Left kidney (tissue), 2 donors: ENCODE results near the gene NCEH1. TPM values are rescaled to one million over a fixed set of nuclear protein-coding genes. Genes with fewer than 3 reads are reported as not detected.
"Not testable (repeated sequence)": the region's sequence is repeated elsewhere in the genome, so short reads cannot be mapped to it uniquely, and the experiment has no call there.

Source experiments
- DNase-seq: peaks from one replicate; pipeline ENCODE4 v3.0.0-alpha.2; 2013
- polyA plus RNA-seq: library from polyadenylated mRNA; unstranded; fragments of 120-200 nt; gene quantifications from one replicate; pipeline ENCODE4 v1.2.1, GENCODE V29; 2013; ENCODE audit not compliant: insufficient read length

NCEH1 gene
- polyA plus RNA-seq, 1 donor: 5.3 TPM

DNA sequence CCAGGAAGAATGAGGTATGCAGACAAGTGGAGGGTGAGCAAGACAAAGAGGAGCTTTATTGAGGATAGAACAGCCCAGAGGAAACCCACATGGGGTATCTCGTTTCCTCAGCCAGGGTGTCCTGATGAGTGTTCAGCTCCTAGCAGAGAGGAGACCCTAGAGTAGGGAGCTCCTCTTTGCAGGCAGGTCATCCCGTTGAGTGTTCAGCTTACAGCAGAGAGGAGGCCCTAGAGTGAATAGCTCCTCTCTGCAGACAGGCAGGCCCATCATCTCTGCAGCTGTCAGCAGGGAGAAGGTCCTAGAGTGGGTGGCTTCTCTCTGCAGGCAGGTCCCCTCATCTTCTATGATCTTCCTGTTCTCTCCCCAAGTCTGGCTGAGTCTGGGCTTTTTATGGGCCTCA lies 97.0 kb downstream of the NCEH1 start:
- no peak for DNase-seq

DNA sequence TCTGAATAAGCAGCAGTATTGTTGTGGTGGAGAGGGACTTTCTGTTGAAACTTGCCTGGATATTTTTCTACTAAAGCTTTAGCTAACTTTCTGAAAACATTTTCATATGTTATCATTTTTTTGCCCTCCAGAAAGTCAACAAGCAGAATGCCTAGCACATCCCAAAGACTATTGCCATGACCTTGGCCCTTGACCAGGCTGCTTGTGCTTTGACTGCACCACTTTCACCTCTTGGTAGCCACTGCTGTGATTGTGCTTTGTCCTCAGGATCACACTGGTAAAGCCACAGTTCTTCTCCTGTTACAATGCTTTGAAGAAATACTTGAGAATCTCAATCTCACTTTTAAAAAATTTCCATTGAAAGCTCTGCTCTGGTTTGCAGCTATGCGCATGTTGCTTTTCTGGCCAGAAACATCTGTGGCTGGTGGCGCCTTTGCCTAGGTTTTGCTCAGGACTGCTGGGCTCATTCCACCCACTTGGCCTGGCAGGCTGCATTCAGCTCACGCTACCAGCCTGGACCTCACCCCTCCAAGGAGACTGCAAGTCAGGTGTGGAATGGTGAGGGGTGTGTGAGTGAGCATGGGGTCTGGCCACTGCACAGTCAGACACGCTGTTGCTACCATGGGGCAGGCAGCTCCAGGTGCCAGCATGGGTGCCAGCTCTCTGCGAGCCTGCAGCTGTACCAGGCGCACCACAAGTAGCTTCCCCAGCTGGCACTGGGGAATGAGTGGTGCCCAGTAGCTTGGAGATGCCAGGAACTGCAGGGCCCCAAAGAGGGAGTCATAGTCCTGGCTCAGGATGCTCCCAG lies 97.8 kb downstream of the NCEH1 start:
- no peak for DNase-seq

DNA sequence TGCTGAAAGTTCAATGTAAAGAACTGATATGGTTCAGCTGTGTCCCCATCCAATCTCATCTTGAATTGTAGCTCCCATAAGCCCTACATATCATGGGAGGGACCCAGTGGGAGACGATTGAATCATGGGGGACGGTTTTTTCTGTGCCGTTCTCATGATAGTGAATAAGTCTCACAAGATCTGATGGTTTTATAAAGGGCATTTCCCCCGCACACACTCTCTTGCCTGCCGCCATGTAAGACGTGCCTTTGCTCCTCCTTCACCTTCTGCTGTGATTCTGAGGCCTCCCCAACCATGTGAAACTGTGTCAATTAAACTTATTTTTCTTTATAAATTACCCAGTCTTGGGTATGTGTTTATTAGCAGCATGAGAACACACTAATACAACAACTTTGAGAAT lies 101.1 kb downstream of the NCEH1 start:
- no peak for DNase-seq

DNA sequence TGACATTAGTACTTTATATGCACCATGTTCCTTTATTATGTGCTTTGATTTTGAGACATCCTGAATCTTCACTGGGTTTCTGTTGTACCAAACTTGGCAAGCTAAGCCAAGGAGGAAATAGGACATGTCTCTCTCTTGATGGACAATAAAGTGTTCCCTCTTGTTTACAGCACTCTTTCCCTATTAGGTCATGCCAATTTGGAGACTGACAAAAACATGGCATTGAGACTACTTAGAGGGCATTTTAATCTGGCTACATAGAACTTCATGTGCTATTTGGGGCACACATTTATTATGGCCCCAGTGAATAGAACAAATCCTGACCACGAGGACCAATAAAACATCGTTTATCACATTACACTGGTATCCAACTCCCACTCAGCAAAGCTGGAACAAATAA lies 102.3 kb downstream of the NCEH1 start:
- DNase-seq: no peak

DNA sequence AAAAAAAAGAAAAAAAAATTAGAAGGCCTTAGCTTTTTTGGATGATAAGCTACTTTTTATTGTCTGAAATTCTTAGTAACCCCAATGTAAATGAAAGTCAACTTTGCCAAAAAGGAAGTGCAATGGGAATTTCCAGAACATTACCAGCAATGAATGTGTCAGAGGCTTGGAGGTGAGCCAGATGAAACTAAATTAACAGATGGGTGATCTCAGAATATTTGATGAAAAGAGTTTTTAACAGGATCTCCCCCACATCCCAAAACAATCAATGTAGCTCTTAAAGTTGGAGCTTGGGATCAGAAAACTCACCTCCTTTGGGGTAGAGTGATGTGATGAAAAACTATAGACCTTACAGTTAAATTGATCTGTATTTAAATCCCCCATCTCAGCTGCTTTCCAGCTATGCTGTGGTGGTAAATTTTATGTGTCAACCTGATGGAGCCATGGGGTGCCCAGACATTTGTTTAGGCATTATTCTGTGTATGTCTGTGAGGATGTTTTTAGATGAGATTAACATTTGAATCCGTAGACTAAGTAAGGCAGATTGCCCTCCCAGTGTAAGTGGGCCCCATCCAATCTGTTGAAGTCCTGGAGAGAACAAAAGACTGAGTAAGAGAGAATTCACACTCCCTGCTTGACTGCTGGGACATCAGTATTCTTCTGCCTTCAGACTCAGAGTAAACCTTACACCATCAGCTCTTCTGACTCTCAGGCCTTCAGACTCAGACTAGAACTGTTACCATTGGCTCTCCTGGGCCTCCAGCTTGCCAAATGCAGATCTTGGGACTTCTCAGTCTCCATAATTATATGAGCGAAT lies 103.4 kb downstream of the NCEH1 start:
- no peak for DNase-seq

DNA sequence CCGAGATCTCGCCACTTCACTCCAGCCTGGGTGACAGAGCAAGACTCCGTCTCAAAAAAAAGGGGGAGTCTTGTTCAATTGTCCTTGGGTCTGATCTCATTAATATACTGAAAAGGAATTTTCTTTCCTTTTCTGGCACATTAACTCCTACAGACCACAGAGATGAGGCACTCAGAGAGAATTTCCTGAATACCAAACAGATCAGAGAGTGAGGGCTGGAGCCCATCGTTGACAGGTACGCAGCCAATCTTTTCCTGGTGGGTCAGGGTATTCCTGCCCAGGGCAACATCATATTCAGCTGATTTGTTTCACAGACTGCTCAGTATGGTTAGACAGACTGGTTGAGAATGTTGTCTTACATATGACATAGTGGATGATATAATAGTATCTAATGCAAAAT lies 104.8 kb downstream of the NCEH1 start:
- DNase-seq: no peak

DNA sequence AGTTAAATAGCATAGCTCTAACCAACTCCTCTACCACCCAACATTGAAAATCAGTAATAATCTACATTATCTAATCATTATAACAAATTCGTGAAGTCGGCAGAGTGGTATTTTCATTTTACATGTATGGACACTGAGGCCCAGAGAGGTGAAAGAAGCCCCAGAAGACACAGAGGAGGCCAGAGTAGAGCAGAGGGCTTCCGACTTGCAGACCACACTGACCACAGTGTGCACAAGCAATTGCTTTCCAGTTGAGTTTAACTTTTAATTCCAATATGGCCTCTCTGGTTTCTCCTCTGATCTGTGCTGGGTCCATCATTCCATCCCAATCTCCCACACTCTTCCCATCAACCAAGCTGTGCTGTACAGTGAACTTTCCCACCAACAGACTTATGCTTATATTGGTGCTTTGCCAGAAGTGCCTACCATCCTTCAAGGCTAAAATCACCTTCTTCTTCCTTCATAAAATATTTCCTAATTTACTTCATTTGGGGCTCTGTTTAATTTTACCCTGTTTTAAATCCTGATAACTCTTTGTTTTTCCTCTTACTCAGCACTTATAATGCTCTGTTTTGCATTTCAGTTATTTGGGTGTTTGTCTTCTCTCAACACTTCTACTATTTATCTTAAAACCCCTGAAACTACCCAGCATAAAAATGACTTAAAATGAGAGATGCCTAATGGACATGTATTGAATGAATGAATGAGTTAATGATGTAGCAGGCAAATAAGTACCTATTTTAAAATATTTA lies 105.8 kb downstream of the NCEH1 start:
- DNase-seq: no peak

DNA sequence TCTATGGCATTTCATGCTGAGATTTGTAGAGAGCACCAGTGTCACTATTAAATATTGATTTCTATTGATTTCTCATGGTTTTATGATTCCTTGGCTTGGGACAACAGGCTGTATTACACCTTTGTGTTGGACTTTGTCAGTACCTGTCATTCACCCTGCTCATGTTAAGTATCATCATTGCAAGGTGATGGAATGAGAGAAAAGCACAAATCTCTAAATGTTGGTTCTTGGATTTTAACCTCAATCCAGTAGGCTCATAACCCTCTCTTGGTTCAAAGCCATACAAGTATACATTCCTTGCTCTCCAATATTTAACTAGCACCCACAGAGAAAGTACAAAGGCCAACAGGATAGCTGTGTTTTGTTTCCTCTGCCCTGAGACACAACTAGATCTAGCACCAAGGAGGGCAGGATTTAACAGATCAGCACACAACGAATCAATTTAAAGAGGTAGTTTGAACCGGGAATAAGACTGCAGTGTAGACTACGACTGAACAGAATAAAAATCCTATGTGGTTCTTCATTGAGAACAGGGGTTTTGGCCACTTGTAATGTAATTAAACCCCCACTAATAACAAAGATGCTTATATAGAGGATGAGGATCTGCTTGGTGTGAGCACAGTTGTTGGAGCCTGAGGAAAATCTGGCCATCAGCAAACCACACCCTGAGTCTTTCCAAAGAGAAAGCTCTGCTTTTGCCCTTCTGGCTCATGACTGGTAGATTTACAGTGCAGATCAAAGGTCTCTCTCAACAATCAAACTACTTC lies 109.6 kb downstream of the NCEH1 start:
- no peak for DNase-seq

DNA sequence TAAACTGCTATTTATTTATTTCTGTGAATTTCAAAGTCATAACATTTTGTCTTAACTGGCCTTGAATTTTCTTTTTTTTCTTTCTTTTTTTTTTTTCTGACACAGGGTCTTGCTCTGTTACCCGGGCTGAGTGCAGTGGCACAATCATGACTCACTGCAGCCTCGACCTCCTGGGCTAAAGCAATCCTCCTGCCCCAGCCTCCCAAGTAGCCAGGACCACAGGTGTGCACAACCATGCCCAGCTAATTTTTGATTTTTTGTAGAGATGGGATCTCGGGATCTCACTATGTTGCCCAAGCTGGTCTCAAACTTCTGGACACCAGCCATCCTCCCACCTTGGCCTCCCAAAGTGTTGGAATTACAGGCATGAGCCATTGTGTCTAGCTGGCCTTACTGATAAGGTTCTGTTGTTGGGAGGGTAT lies 110.2 kb downstream of the NCEH1 start:
- DNase-seq: no peak

DNA sequence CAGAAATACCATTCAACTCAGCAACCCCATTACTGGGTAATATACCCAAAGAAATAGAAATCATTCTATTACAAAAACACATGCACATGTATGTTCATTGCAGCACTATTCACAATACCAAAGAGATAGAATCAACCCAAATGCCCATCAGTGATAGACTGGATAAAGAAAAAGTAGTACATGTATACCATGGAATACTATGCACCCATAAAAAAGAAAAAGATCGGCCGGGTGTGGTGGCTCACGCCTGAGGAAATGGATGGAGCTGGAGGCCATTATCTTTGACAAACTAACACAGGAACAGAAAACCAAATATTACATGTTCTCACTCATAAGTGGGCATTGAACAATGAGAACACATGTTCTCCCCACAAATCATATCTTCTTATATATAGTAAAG lies 112.0 kb downstream of the NCEH1 start:
- DNase-seq: no peak

DNA sequence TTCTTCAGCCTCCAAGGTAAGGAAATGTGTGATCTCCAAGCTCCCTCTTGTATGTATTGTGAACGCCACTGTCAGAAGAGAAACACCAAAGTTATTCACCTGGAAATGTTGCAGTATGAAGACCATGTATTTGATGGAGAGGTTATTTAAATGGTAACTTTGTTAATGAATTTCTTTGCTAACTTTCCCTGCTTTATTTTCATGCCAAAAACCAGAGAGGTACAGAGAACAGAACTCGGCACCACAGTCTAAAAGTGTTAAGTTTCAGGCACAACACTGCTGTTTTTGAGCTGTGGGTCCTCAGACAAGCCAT lies 114.5 kb downstream of the NCEH1 start:
- no peak for DNase-seq

DNA sequence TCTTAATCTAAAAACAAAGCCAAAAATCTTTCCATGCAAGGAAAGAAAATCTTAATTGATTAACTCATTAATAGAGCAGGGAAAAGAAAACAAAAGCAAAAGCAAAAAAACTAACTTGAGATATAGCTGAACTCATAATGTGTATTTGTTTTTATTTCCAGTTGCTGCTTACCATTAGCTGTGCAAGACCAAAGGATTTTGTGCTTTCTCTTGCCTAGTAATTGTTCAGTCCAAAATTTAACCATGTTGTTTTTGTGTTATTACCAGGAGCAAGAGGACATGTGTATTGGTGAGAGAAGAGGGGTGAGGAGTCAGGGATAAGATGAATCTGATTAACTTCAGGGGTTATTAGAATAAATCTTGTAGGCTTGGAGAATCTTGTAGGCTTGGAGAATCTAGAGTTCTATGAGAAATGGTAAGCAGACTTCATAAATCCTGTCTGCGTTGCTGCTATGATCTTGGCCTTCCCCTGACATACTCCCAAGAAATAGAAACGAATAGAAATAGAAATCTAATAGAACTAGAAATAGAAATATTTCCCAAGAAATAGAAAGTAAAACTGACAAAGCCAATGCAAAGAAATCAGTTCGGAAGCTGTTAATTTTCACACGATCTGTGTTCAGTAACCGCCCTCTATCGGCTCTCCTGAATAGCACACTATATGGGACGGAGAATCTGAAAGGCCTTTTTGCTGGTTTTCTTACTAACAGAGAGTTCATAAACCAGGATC lies 115.0 kb downstream of the NCEH1 start:
- no peak for DNase-seq

DNA sequence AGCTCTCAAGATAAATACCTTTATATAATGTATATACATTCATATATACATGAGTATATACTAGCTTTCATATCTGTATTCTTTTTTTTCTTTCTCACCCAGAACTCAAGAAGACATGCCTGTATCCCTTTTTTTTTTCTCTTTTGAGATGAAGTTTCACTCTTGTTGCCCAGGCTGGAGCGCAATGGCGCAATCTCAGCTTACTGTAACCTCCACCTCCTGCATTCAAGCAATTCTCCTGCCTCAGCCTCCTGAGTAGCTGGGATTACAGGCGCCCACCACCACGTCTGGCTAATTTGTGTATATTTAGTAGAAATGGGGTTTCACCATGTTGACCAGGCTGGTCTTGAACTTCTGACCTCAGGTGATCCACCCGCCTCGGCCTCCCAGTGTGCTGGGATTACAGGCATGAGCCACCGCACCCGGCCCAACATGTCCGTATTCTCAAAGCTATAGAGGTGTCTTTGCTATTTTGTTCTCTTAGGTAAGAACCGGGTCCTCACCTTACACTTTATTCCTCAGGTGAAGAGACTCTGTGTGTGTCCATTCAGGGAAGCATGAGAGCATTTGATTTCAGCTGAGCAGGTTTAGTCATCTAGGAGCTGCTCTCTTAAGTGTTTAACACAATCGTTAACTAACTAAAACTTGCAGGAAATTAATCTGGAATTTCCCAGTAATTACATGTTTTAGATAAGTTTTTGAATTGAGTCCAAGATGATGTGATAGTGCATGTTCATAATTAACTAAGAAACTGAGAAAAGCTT lies 115.8 kb downstream of the NCEH1 start:
- DNase-seq: not testable (repeated sequence)

DNA sequence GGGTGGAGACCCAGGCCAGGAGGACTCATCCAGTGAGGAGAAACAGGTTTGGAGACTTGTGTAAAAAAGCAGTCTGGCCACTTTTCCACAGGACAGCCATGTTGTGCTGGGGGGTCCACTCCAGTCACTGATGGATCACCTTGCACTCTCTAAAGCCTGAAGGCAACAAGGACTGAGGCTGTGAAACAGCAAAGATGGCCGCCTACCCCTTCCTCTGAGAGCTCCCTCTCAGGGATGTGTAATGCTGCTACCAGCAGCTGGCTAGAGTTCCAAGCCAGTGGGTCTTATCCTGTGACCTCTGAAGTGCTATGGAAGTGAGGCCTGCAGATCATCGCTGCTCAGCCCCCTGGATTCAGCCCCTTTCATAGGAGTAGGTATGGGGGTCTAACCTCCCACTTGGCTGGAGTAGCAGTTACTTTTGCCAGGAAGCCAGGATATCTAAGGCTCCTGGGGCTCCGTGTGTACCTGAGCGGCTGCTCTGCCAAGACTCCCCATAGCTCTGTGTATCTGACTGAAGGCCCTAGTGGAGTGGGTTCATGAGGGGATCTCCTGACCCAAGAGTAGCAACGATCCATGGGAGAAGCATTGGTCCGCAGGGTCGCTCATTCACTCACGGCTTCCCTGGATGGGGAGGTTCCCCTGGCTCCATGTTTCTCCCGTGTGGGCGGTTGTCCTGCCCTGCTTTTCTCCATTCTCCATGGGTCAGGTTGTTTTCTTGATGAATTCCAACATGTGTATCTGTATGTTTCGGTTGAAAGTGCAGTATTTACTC lies 117.8 kb downstream of the NCEH1 start:
- no peak for DNase-seq

DNA sequence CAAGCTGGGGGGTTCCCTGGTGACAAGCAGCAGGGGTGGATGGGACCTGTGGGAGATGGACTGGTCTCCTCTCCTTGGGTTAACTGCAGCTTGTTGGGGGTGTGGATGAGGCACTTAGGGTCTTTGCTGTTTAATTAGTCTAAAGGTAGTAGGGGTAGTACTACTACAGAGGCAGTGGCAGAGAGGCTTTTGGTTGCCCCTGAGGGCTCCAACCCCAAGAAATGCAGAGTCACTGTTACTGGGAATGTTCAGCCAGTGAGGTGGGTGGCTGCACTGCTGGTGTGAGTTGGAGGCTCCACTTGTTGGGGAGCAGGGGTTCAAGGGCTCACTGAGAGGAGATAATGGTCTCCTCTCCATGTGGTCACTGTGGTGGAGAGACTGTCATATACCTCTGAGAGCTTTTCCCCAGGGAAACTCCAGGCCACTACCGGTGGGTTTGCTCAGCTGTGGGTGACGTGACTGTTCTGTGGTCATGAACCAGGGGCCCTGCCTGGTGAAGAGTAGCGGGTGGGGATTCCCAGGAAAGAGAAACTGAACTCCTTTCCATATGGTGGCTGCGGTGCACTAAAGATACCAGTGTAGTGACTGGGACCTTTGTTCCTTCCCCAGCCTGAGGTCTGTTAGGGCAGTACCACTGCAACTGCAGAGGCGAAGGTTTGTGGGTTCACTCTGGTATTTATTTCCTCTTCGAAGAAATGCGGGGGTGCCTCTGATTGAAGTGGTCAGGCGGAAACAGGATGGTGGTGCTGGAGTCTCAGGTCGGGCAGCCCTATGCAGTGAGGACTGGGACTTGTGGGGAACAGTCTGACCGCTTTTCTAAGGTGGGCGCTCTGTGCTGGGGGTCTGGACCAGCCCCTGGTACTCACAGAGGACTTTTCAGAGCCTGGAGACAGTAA lies 118.7 kb downstream of the NCEH1 start:
- no peak for DNase-seq

DNA sequence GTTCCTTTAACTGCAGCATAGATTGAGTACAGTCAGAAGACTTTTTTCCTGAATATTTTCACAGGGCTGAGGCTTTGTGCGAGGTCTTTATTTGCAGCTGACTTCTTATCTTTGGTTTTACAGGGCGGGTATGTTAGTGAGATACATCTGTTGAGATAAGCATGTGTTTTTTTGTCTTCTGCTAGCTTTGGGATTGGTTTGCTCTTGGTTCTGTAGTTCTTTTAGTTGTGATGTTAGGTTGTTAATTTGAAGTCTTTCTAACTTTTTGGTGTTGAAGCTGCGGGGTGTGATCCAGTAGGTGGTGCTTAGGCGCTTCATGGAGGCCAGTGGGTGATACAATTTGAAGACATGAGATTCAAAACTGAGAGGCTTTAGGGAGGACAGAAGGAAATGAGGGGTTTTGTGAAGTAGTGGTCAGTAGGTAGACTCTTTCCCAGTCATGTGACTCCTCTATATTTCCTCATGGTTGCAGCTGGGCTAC lies 119.7 kb downstream of the NCEH1 start:
- no peak for DNase-seq

DNA sequence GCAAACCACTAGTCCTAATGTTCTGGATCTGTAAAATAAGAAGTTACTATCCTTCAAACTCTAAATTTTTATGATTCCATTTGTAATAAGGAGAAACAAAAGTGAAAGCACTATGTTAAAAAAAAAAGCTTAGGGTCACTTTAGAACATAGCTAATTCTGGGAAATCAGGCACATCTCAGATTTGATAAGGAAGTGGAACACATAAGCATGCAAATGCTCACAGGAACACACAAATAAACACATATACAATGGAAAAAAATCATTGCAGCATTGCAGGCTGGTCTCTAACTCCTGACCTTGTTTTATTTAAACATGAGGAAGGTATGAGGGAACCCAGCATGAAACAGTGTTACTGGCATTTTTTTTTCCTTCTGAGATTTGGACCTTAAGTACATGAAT lies 124.4 kb downstream of the NCEH1 start:
- DNase-seq: no peak

DNA sequence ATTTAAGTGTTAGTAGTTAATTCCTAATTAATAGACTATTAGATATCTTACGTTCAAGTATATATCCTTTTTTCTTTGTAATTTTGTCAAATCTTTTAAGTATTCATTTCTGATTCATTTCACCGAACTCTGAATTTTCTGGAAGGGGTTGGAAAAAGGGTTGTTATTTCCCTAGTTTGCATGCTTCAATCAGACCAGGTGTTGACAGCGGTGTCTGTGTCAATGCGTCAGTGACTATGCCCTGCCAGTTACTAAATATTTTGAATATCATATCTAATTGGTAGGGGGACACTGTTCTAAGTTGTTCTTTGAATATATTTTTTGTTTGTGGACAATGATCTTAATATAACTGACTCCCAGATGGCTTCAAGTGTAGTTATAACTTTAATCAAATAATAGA lies 124.9 kb downstream of the NCEH1 start:
- no peak for DNase-seq

DNA sequence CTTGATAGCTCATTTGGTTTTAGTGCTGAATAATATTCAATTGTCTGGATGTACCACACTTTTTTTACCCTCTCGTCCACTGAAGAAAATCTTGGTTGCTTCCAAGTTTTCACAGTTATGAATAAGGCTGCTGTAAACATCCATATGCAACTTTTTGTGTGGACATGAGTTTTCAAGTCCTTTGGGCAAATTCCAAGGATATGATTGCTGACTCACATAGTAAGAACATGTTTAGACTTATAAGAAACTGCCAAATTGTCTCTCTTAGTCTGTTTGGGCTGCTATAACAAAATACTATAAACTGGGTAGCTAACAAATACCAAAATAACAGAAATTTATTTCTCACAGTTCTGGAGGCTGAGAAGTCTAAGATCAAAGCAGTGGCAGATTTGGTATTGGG lies 128.2 kb downstream of the NCEH1 start:
- DNase-seq: no peak
